Mucosa of stomach (tissue), 1 donor: ENCODE data around the gene LY86.

Experiments
- H3K27me3 ChIP-seq: one replicate; pipeline ENCODE4 v1.7.0; 2013; ENCODE audit warnings: mild to moderate bottlenecking, low read length; ENCODE audit not compliant: control insufficient read depth, insufficient read depth
- H3K36me3 ChIP-seq: one replicate; pipeline ENCODE4 v1.7.0; 2013; ENCODE audit warnings: low read length; ENCODE audit not compliant: control insufficient read depth, insufficient read depth
- H3K4me1 ChIP-seq: one replicate; pipeline ENCODE4 v1.7.0; 2013; ENCODE audit warnings: mild to moderate bottlenecking, low read length; ENCODE audit not compliant: control insufficient read depth, insufficient read depth
- H3K4me3 ChIP-seq: one replicate; pipeline ENCODE4 v1.7.0; 2013; ENCODE audit warnings: low read length
- H3K9ac ChIP-seq: one replicate; pipeline ENCODE4 v1.7.0; 2013; ENCODE audit warnings: mild to moderate bottlenecking, low read length, moderate library complexity
- H3K9me3 ChIP-seq: one replicate; pipeline ENCODE4 v1.7.0; 2013; ENCODE audit warnings: mild to moderate bottlenecking, low read length, moderate library complexity; ENCODE audit not compliant: control insufficient read depth
- donor health status: Pancreatic carcinoma.

The LY86 gene

GRCh38 chr6:6685249-6686040 is 96.9 kb downstream of the LY86 start:
- no peaks in the 10 kb centered on the region for H3K9me3 ChIP-seq
- H3K36me3 ChIP-seq, result no peaks in the 10 kb centered on the region
- H3K27me3 ChIP-seq, result no peaks in the 10 kb centered on the region
- peaks cover 75% of the 10 kb centered on the region for H3K4me1 ChIP-seq
- no peak overlapping the region for H3K4me3 ChIP-seq
- no peak overlapping the region for H3K9ac ChIP-seq

- H3K9me3 ChIP-seq, result no peaks in the 10 kb centered on the region
- H3K36me3 ChIP-seq, result no peaks in the 10 kb centered on the region
- H3K9ac ChIP-seq, result peak overlapping the region; percentile 58
- H3K4me3 ChIP-seq, result no peak overlapping the region
- peaks cover 71% of the 10 kb centered on the region for H3K4me1 ChIP-seq
- no peaks in the 10 kb centered on the region for H3K27me3 ChIP-seq
These were observed 97.7 kb downstream of the LY86 start for GRCh38 chr6:6686176-6686575.

- H3K4me3 ChIP-seq, result peak overlapping the region; percentile 33
- peaks cover 64% of the 10 kb centered on the region for H3K4me1 ChIP-seq
- H3K36me3 ChIP-seq, result no peaks in the 10 kb centered on the region
- peak overlapping the region; percentile 58 for H3K9ac ChIP-seq
- no peaks in the 10 kb centered on the region for H3K9me3 ChIP-seq
- no peaks in the 10 kb centered on the region for H3K27me3 ChIP-seq
These were observed 98.5 kb downstream of the LY86 start for GRCh38 chr6:6686748-6687601.

- Histone ChIP-seq H3K9me3 (no peaks in the 10 kb centered on the region), H3K4me1 (peaks cover 54% of the 10 kb centered on the region), H3K36me3 (no peaks in the 10 kb centered on the region), H3K27me3 (no peaks in the 10 kb centered on the region), H3K4me3 (no peak overlapping the region), H3K9ac (no peak overlapping the region)
These were observed 99.8 kb downstream of the LY86 start for GRCh38 chr6:6688283-6688682.

- H3K9me3 ChIP-seq, result no peaks in the 10 kb centered on the region
- H3K27me3 ChIP-seq, result no peaks in the 10 kb centered on the region
- no peak overlapping the region for H3K9ac ChIP-seq
- peaks cover 54% of the 10 kb centered on the region for H3K4me1 ChIP-seq
- no peaks in the 10 kb centered on the region for H3K36me3 ChIP-seq
- H3K4me3 ChIP-seq, result no peak overlapping the region
These were observed 100.4 kb downstream of the LY86 start for GRCh38 chr6:6688951-6689350.

- H3K9ac ChIP-seq, result no peak overlapping the region
- no peaks in the 10 kb centered on the region for H3K9me3 ChIP-seq
- peaks cover 55% of the 10 kb centered on the region for H3K4me1 ChIP-seq
- no peaks in the 10 kb centered on the region for H3K27me3 ChIP-seq
- no peaks in the 10 kb centered on the region for H3K36me3 ChIP-seq
- H3K4me3 ChIP-seq, result no peak overlapping the region
These were observed 101.1 kb downstream of the LY86 start for GRCh38 chr6:6689400-6690143.

GRCh38 chr6:6690144-6690483 is 101.6 kb downstream of the LY86 start:
- Histone ChIP-seq H3K9me3 (no peaks in the 10 kb centered on the region), H3K4me3 (no peak overlapping the region), H3K27me3 (no peaks in the 10 kb centered on the region), H3K4me1 (peaks cover 58% of the 10 kb centered on the region), H3K9ac (no peak overlapping the region), H3K36me3 (no peaks in the 10 kb centered on the region)

- Histone ChIP-seq H3K4me3 (no peak overlapping the region), H3K27me3 (no peaks in the 10 kb centered on the region), H3K4me1 (peaks cover 50% of the 10 kb centered on the region), H3K9me3 (no peaks in the 10 kb centered on the region), H3K9ac (peak overlapping the region; percentile 2), H3K36me3 (no peaks in the 10 kb centered on the region)
These were observed 105.9 kb downstream of the LY86 start for GRCh38 chr6:6694368-6694780.

- Histone ChIP-seq H3K9ac (peak overlapping the region; percentile 2), H3K4me1 (peaks cover 50% of the 10 kb centered on the region), H3K36me3 (no peaks in the 10 kb centered on the region), H3K9me3 (no peaks in the 10 kb centered on the region), H3K27me3 (no peaks in the 10 kb centered on the region), H3K4me3 (no peak overlapping the region)
These were observed 106.5 kb downstream of the LY86 start for GRCh38 chr6:6694825-6695624.

- Histone ChIP-seq H3K9me3 (no peaks in the 10 kb centered on the region), H3K9ac (peak overlapping the region; percentile 6), H3K4me3 (no peak overlapping the region)
These were observed 107.2 kb downstream of the LY86 start for GRCh38 chr6:6695625-6696276.

GRCh38 chr6:6696867-6697531 is 108.5 kb downstream of the LY86 start:
- no peaks in the 10 kb centered on the region for H3K27me3 ChIP-seq
- no peak overlapping the region for H3K4me3 ChIP-seq
- no peaks in the 10 kb centered on the region for H3K9me3 ChIP-seq
- H3K9ac ChIP-seq, result no peak overlapping the region
- peaks cover 59% of the 10 kb centered on the region for H3K4me1 ChIP-seq
- no peaks in the 10 kb centered on the region for H3K36me3 ChIP-seq

More at GRCh38 chr6:6695625-6696276, 107.2 kb downstream of the LY86 start:
- H3K36me3 ChIP-seq, result no peaks in the 10 kb centered on the region
- no peaks in the 10 kb centered on the region for H3K27me3 ChIP-seq
- peaks cover 56% of the 10 kb centered on the region for H3K4me1 ChIP-seq
